HG02588 (cell line): ENCODE data around the gene ZAP70.
A peak's percentile ranks its signal among the peaks of the same experiment; 100 is the strongest.

ENCODE experiments used
- ATAC-seq: cut with Tn5 transposase; IDR thresholded peaks from one replicate; pipeline ENCODE4 v1.9.1; 2021; ENCODE audit warnings: mild to moderate bottlenecking, moderate library complexity; ENCODE audit not compliant: unreplicated experiment

ZAP70 gene

GRCh38 chr2:97715951-97716694 lies 2.7 kb downstream of the ZAP70 start:
- no peak for ATAC-seq

- no peak for ATAC-seq
Observed at GRCh38 chr2:97716695-97717612, 3.6 kb downstream of the ZAP70 start.

- ATAC-seq = no peak
Observed at GRCh38 chr2:97717613-97717995, 4.2 kb downstream of the ZAP70 start.

- peak; percentile 71 for ATAC-seq
Observed at GRCh38 chr2:97718051-97718882, 4.9 kb downstream of the ZAP70 start.

GRCh38 chr2:97718942-97719341 lies 5.6 kb downstream of the ZAP70 start:
- ATAC-seq = no peak

GRCh38 chr2:97719362-97720155 lies 6.2 kb downstream of the ZAP70 start:
- ATAC-seq = no peak

GRCh38 chr2:97720746-97721145 lies 7.4 kb downstream of the ZAP70 start:
- ATAC-seq = no peak

GRCh38 chr2:97722227-97722626 lies 8.9 kb downstream of the ZAP70 start:
- no peak for ATAC-seq

GRCh38 chr2:97723156-97724072 lies 10.0 kb downstream of the ZAP70 start:
- no peak for ATAC-seq

GRCh38 chr2:97724073-97724410 lies 10.7 kb downstream of the ZAP70 start:
- no peak for ATAC-seq

GRCh38 chr2:97724501-97724900 lies 11.1 kb downstream of the ZAP70 start:
- ATAC-seq = no peak

- no peak for ATAC-seq
Observed at GRCh38 chr2:97724946-97725688, 11.7 kb downstream of the ZAP70 start.

- ATAC-seq = no peak
Observed at GRCh38 chr2:97726261-97727064, 13.1 kb downstream of the ZAP70 start.

- ATAC-seq = no peak
Observed at GRCh38 chr2:97727296-97727695, 13.9 kb downstream of the ZAP70 start.

- no peak for ATAC-seq
Observed at GRCh38 chr2:97728091-97728731, 14.8 kb downstream of the ZAP70 start.

- ATAC-seq = no peak
Observed at GRCh38 chr2:97730245-97730644, 16.9 kb downstream of the ZAP70 start.

GRCh38 chr2:97731274-97732020 lies 18.1 kb downstream of the ZAP70 start:
- no peak for ATAC-seq
